ENCODE data around the gene RBM10.
A peak's percentile ranks its signal among the peaks of the same experiment; 100 is the strongest.

Gene RBM10

GRCh38 chrX:47198687-47199080 lies 53.7 kb downstream of the RBM10 start:
- DNase-seq, result no peak

- no peak for DNase-seq
These were observed 54.3 kb downstream of the RBM10 start for GRCh38 chrX:47199286-47199685.

DNA sequence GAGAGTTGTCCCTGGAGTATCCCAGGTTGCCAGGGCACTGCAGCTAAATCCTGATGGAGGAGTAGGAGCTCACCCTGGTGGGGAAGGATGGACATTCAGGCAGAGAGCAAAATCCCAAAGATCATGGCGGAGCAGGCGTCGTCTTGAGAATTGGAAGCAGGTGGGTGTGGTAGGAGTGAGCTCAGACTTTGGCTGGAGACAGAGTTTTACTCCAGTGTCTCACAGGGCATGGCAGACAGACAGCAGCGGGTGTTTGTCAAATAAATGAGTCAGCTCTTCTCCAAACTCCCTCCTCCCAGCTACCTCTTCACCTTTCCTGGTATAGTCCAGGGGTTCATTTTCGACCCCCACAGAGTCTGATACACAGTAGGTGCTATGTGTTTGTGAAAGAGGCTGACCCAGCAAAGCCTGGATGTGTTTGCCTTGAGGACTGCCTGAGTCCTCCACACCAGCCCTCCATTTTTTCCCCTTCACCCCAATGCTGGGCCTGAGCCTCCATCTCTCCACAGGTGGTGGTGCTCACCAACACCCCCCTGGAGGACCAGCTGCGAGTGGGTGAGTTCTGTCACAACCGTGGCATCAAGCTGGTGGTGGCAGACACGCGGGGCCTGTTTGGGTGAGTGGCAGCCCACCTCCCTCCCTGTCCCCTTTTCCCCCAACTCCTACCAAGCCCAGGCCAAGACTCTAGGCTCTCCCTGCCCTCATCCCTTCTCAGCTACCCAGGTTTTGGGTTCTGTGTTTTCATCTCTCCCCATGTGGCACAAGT lies 55.5 kb downstream of the RBM10 start:
- DNase-seq, result no peak

GRCh38 chrX:47201345-47201944 lies 56.4 kb downstream of the RBM10 start:
- DNase-seq, result no peak

DNA sequence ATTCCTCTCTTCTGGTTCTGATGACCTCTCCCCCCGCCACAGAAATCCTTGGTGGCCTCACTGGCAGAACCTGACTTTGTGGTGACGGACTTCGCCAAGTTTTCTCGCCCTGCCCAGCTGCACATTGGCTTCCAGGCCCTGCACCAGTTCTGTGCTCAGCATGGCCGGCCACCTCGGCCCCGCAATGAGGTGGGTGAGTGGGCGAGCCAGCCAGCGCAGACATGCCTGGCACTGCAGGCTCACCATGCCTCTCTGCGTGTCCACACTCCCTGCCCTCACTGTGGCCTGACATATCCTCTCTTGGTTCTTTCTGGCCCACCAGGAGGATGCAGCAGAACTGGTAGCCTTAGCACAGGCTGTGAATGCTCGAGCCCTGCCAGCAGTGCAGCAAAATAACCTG lies 57.3 kb downstream of the RBM10 start:
- no peak for DNase-seq

- no peak for DNase-seq
These were observed 57.9 kb downstream of the RBM10 start for GRCh38 chrX:47202877-47203276.

DNA sequence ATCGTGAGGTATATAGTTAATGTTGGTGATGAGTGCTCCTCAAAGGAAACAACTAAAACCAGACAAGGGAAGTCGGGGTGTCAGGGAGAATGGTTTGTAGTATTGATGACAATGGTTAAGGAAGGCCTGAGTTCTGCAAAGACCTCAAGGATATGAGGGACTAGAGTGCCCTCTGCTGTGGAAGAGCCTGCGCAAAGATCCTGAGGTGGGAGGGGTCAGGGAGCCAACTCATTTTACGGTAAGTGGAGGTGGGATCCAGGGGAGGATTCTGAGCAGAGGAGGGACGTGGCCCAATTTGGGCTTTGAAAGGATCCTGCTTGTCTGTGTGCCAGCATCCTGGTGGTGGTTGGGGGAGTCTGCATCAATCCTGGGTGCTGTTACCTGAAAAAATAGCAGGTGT lies 59.9 kb downstream of the RBM10 start:
- DNase-seq, result no peak

- DNase-seq, result no peak
These were observed 61.3 kb downstream of the RBM10 start for GRCh38 chrX:47206316-47206715.

GRCh38 chrX:47208108-47208507 lies 63.1 kb downstream of the RBM10 start:
- no peak for DNase-seq

DNA sequence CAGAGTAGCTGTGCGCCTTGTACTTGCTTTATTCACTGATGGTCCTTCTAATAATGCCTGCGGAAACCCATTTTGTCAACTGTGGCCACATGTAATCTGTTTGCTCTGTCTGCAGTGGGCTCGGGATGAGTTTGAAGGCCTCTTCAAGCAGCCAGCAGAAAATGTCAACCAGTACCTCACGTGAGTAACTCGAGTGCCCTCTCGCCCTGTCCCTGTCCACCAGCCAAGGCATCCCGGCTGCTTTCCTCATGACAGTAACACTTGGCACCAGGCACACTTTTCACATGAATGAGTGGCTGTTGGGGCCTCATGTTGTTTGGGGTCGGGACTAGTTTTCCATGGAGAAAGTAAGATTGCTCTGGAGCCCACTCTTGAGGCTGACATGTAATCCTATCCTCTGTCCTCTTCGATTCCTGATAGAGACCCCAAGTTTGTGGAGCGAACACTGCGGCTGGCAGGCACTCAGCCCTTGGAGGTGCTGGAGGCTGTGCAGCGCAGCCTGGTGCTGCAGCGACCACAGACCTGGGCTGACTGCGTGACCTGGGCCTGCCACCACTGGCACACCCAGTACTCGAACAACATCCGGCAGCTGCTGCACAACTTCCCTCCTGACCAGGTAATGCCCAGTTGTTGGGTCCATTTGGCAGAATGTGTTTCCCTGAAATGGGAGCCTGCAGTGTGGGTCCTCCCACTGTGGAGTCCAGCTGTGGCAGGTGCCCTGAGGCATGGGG lies 64.7 kb downstream of the RBM10 start:
- DNase-seq, result no peak

GRCh38 chrX:47210661-47211425 lies 65.8 kb downstream of the RBM10 start:
- no peak for DNase-seq

GRCh38 chrX:47212381-47213293 lies 67.6 kb downstream of the RBM10 start:
- DNase-seq, result no peak

DNA sequence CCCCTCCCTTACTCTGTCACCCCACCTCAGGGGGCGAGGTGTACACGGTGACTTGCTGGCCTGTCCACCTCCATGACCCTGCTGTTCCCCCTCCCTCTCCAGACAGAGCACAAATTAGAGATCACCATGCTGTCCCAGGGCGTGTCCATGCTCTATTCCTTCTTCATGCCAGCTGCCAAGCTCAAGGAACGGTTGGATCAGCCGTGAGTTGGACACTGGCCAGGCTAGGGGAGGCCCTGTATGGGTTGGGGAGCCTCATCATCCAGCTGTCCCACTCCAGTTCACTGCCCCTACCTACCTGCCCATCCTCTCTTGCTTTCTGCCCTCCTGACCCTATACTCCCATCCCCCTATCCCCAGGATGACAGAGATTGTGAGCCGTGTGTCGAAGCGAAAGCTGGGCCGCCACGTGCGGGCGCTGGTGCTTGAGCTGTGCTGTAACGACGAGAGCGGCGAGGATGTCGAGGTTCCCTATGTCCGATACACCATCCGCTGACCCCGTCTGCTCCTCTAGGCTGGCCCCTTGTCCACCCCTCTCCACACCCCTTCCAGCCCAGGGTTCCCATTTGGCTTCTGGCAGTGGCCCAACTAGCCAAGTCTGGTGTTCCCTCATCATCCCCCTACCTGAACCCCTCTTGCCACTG lies 69.5 kb downstream of the RBM10 start:
- no peak for DNase-seq

DNA sequence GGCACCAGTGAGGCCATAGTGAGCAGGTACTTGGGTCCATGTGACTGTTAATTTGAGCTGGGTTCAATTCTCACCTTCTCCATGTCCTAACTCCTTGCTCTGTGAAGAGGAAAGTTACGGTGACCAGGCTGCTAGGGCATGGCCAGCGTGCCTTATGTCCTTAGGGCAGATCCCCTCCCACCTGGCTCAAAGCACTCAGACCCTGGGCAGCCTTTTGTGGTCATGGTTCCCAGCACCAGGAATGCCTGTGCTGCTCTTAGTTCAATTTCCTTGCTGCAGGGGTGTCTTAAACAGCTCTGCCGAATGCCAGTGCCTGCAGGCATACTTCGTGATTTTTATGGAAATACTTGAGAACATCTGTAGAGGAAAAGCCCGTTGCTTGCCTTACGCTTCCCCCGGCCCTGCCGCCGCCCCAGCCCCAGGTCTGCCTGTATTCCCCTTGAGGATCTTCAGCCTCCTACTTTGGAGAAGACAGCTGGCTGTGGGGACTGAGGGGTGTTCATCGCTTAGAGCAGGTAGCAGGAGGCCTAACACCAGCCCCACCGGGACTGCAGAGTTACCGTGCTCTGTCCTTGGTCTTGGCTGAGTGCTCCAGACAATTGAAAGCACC lies 70.4 kb downstream of the RBM10 start:
- DNase-seq, result no peak

GRCh38 chrX:47216393-47216925 lies 71.4 kb downstream of the RBM10 start:
- DNase-seq, result no peak

- no peak for DNase-seq
These were observed 72.3 kb downstream of the RBM10 start for GRCh38 chrX:47217121-47217851.

DNA sequence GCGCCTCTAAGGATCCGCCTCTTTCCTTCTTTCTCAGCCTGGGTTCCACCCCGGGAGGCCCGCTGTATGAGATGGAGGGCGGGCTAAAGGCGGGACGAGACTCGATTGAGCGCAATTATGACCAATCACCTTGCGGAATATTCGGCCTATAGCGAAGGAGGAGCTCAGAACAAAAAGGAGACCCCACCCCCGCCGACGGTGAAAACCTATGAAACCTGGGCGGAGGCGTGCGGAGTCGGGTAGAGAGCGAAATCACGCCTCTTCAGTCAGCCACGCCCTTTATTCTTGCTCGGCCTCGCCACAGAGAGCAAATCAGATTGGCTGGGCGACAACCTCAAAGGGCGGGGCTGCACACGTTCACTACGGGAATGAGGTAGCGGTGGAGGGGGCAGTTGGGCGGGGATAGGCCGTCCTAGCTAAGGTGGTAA lies 72.8 kb downstream of the RBM10 start:
- peak; percentile 93 for DNase-seq

- peak; percentile 67 for DNase-seq
These were observed 73.4 kb downstream of the RBM10 start, which contains the start of gene CDK16 for GRCh38 chrX:47218280-47218919. CDK16 (plus strand) TSS chrX:47218681; CDS start chrX:47223558, 4,877 bp downstream.
